Sigmoid colon (tissue), 7 donors: ENCODE measurements around the gene POU2AF3. TPM values are rescaled to one million over a fixed set of nuclear protein-coding genes. Genes with fewer than 3 reads are reported as not detected.

ENCODE experiments used
- DNase-seq: peaks from one replicate; pipeline ENCODE4 v3.0.0-alpha.2; 2019
- H3K27ac ChIP-seq, 4 donors: fragments of 200-600 bp; sonication (generic); one replicate each; pipeline ENCODE4 v1.5.1; 2016 to 2019; ENCODE audit warnings: mild to moderate bottlenecking in 1 of 4
- H3K27me3 ChIP-seq, 3 donors: fragments of 200-600 bp; sonication (generic); one replicate each; pipeline ENCODE4 v1.5.1; 2019; ENCODE audit warnings: mild to moderate bottlenecking in 1 of 3
- H3K36me3 ChIP-seq, 4 donors: fragments of 200-600 bp; sonication (generic); one replicate each; pipeline ENCODE4 v1.5.1; 2016 to 2019
- H3K4me1 ChIP-seq, 4 donors: fragments of 200-600 bp; sonication (generic); one replicate each; pipeline ENCODE4 v1.5.1; 2017 to 2019
- H3K4me3 ChIP-seq, 4 donors: fragments of 200-600 bp; sonication (generic); one replicate each; pipeline ENCODE4 v1.5.1; 2017 to 2019; ENCODE audit warnings: mild to moderate bottlenecking in 2 of 4, moderate library complexity in 1 of 4
- H3K9me3 ChIP-seq, 4 donors: fragments of 200-600 bp in 3 of 4; sonication (generic) in 3 of 4; one replicate each; pipeline versions ENCODE4 v1.5.1 to v1.6.1; 2013 to 2019
- EP300 ChIP-seq, 4 donors: sonication (generic); formaldehyde crosslinking; IDR thresholded peaks; one replicate each; pipeline ENCODE4 v1.6.1; 2017; ENCODE audit warnings: antibody characterized with exemption in 4 of 4
- POLR2A ChIP-seq, 2 donors: fragments of 450-650 bp; IDR thresholded peaks; one replicate each; pipeline ENCODE4 v1.6.1; 2016; ENCODE audit warnings: antibody characterized with exemption in 2 of 2, mild to moderate bottlenecking in 2 of 2, moderate library complexity in 2 of 2
- POLR2AphosphoS5 ChIP-seq, 4 donors: sonication (generic); formaldehyde crosslinking; IDR thresholded peaks; one replicate each; pipeline ENCODE4 v1.6.1; 2017; ENCODE audit warnings: antibody characterized with exemption in 4 of 4
- WGBS, 2 donors: extraction: QIAGEN DNeasy Blood & Tissue Kit; methylation state at CpG; one replicate each; pipeline ENCODE4 v1.1.7; 2013; 5-methylcytosine and 5-hydroxymethylcytosine counted together
- intact Hi-C: fragments of 100-400 bp; cut with DNase I; formaldehyde crosslinking; loops from one replicate; pipeline ENCODE4 v1.15.1; 2023
- polyA plus RNA-seq, 3 donors: library from polyadenylated mRNA; stranded (reverse); fragments of 200-250 nt; gene quantifications; one replicate each; pipeline ENCODE4 v1.2.3, GENCODE V29; 2013
- total RNA-seq, 4 donors: library from RNA; depleted of rRNA; stranded (reverse); fragments of >200 nt; gene quantifications; one replicate each; pipeline ENCODE4 v1.1.0, GENCODE V29; 2016
- TF ChIP-seq, protein P1 (sequence below), 4 experiments: fragments of 450-650 bp in 3 of 4; fragments of 200-600 bp in 1 of 4; IDR thresholded peaks; one replicate each; pipeline ENCODE4 v1.5.1; 2016 to 2019; ENCODE audit warnings: antibody characterized with exemption in 4 of 4, mild to moderate bottlenecking in 3 of 4, moderate library complexity in 2 of 4
- donor health status: healthy with polysubstance abuse.
- donor health status: Bipolar disorder and iron deficiency.
- donor health status: healthy.

The POU2AF3 gene
- total and polyA plus RNA-seq, 7 donors: 0.68 to 5.8 (median 3.9) TPM

DNA sequence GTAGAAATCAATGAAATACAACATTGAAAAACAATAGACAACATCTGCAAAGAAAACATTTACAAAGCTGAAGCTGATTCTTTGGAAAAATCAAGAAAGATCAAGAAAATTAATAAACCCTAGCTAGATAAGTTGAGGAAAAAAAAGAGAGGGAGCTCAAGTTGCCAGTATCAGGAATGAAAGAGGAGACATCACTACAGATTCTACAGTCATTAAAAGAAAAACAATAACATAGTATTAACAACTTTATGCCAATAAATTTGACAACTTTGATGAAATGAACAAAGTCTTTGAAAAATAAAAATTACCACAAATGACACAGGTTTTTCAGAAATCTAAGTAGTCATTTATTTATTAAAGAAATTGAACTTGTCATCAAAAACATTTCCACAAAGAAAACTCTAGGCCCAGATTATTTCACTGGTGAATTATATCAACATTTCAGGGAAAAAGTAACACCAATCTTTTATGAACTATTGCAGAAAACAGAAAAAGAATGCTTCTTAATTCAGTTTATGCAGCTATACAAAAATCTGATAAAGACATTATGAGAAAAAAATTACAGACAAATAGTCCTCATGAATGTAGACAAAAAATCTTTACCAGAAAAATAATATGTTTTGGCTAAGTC lies 41.5 kb downstream of the POU2AF3 start:
- H3K4me1 ChIP-seq: peaks cover 0 to 19% (median 10%) of the 10 kb centered on the region in 4 donors
- intact Hi-C loops: no loop called here
- no peaks in the 10 kb centered on the region for H3K9me3 ChIP-seq
- no peaks in the 10 kb centered on the region for H3K27me3 ChIP-seq
- DNase-seq: no peak
- TF ChIP-seq EP300 (IDR thresholded peaks at IDR 0.05) (no peak), POLR2A (IDR thresholded peaks at IDR 0.05) (no peak), POLR2AphosphoS5 (IDR thresholded peaks at IDR 0.05) (no peak)
- TF ChIP-seq, protein P1, sequence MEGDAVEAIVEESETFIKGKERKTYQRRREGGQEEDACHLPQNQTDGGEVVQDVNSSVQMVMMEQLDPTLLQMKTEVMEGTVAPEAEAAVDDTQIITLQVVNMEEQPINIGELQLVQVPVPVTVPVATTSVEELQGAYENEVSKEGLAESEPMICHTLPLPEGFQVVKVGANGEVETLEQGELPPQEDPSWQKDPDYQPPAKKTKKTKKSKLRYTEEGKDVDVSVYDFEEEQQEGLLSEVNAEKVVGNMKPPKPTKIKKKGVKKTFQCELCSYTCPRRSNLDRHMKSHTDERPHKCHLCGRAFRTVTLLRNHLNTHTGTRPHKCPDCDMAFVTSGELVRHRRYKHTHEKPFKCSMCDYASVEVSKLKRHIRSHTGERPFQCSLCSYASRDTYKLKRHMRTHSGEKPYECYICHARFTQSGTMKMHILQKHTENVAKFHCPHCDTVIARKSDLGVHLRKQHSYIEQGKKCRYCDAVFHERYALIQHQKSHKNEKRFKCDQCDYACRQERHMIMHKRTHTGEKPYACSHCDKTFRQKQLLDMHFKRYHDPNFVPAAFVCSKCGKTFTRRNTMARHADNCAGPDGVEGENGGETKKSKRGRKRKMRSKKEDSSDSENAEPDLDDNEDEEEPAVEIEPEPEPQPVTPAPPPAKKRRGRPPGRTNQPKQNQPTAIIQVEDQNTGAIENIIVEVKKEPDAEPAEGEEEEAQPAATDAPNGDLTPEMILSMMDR (IDR thresholded peaks at IDR 0.05): no peak
- no peak overlapping the region for H3K27ac ChIP-seq
- no peak overlapping the region for H3K4me3 ChIP-seq
- H3K36me3 ChIP-seq: no peaks in the 10 kb centered on the region

DNA sequence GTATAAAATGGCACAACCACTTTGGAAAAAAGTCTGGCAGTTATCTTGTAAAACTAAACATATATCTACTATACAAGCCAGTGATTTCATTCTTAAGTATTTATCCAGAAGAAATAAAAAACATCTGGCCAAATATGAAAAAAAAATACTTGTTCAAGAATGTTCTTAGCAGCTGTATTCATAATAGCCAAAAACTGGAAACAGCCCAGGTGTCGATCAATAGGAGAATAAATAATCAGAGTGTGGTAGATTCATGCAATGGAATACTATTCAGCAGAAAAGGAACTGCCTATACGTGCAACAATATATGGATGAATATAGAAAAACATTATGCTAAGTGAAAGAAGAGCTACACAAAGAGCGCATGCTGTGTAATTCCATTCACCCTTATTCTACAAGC lies 44.0 kb downstream of the POU2AF3 start:
- WGBS, 2 donors: 78 to 86% methylated on average over 3 of the region's 3 CpGs
- intact Hi-C loops: no loop called here

DNA sequence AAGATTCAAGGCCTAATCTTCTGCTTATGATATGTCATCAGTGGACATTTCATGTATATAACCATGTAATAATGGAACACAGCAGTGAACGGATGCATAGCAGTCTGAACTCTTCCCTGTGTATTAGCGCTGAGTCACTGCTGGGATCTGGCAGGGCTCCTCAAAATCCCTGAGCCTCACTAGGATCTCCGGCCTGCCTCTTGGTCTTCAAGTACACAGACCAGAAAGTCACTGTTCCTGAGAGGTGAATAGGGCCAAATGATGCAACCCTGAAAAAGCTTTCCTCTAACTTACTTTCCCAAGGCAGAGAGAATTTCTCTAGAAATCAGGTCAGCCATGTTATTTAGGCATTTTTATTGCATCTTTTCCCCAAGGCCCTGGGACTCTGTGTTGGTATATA lies 45.7 kb downstream of the POU2AF3 start:
- Histone ChIP-seq H3K4me1 (peaks cover 0 to 15% (median 8%) of the 10 kb centered on the region in 4 donors), H3K9me3 (no peaks in the 10 kb centered on the region), H3K27me3 (no peaks in the 10 kb centered on the region), H3K27ac (peak overlapping the region in 3 of 4 donors; percentile 33 to 71 (median 64)), H3K36me3 (no peaks in the 10 kb centered on the region), H3K4me3 (no peak overlapping the region)
- intact Hi-C loops: no loop called here
- WGBS, 2 donors: 80 to 89% methylated on average over 3 of the region's 3 CpGs
- TF ChIP-seq, protein P1 (IDR thresholded peaks at IDR 0.05): no peak
- peak in 3 of 4 donors; percentile 15 to 58 (median 30) for TF ChIP-seq POLR2AphosphoS5 (IDR thresholded peaks at IDR 0.05)
- peak; percentile 93 for DNase-seq

More for the DNA sequence above, 44.0 kb downstream of the POU2AF3 start:
- Histone ChIP-seq H3K27me3 (no peaks in the 10 kb centered on the region), H3K27ac (no peak overlapping the region), H3K9me3 (no peaks in the 10 kb centered on the region), H3K4me3 (no peak overlapping the region), H3K36me3 (no peaks in the 10 kb centered on the region), H3K4me1 (peaks cover 0 to 15% (median 8%) of the 10 kb centered on the region in 4 donors)
- TF ChIP-seq POLR2A (IDR thresholded peaks at IDR 0.05) (no peak), EP300 (IDR thresholded peaks at IDR 0.05) (no peak), POLR2AphosphoS5 (IDR thresholded peaks at IDR 0.05) (no peak)
- TF ChIP-seq, protein P1 (IDR thresholded peaks at IDR 0.05): no peak
- DNase-seq: no peak

DNA sequence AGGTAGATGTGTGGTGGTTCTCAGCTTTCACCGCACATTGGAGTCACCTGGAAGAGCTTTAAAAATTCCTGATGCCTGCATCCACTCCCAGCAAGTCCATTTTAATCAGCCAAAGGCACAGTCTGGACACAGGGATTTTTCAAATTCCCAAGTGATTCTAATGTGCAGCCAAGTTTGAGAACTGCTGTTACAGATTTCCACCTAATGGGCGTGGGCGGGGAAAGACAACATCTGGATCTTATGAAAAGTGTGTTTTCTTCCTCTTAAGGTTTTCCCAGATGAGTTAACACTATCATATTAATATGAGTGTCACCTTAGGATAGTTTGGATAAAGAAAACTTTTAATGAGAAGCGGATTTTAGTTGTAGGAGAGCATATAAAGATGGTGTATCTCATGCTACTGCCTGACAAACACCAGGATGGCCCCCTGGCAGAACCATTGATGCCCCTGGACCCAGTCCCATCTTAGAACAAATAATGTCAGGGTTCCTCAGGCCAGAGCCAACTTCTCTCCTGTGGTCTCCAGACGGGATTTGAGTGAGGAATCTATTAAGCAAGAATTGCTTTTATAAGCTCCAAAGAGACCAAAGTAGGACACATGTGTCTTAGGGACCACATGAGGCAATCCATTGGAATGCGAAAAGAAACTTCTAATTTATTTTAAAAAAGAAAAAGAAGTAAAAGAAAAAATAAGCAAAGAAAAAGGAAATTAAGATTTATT lies 48.8 kb downstream of the POU2AF3 start:
- 93 to 94% methylated on average over 6 of the region's 6 CpGs for WGBS, 2 donors
- DNase-seq: peak; percentile 78
- H3K27ac ChIP-seq: peak overlapping the region in 2 of 4 donors; percentile 22 to 56

More for the DNA sequence above, 48.8 kb downstream of the POU2AF3 start:
- Histone ChIP-seq H3K4me1 (peaks cover 0 to 15% (median 8%) of the 10 kb centered on the region in 4 donors), H3K36me3 (no peaks in the 10 kb centered on the region), H3K4me3 (no peak overlapping the region), H3K27me3 (no peaks in the 10 kb centered on the region), H3K9me3 (no peaks in the 10 kb centered on the region)
- TF ChIP-seq, protein P1 (IDR thresholded peaks at IDR 0.05): no peak
- TF ChIP-seq POLR2A (IDR thresholded peaks at IDR 0.05) (no peak), EP300 (IDR thresholded peaks at IDR 0.05) (no peak), POLR2AphosphoS5 (IDR thresholded peaks at IDR 0.05) (no peak)
- intact Hi-C loops: loop anchor here (5.0 kb wide), 1 partner anchor 70 kb away; no protein-coding TSS in a partner anchor
